Ectodermal cell (in vitro differentiated cells): ENCODE data around the gene COL15A1.

Experiments used
- H3K27ac ChIP-seq: 2 replicates; pipeline ENCODE4 v1.7.0; 2013; ENCODE audit warnings: mild to moderate bottlenecking, low read depth, low read length; ENCODE audit not compliant: insufficient read depth, poor library complexity, severe bottlenecking
- H3K27me3 ChIP-seq: 2 replicates; pipeline ENCODE4 v1.7.0; 2013; ENCODE audit warnings: mild to moderate bottlenecking, low read length; ENCODE audit not compliant: insufficient read depth, control insufficient read depth, poor library complexity, severe bottlenecking
- H3K36me3 ChIP-seq: one replicate; pipeline ENCODE4 v1.7.0; 2013; ENCODE audit warnings: low read length; ENCODE audit not compliant: control insufficient read depth, insufficient read depth
- H3K4me1 ChIP-seq: one replicate; pipeline ENCODE4 v1.7.0; 2013; ENCODE audit warnings: low read length; ENCODE audit not compliant: control insufficient read depth, insufficient read depth
- H3K4me3 ChIP-seq: 2 replicates; pipeline ENCODE4 v1.7.0; 2013; ENCODE audit warnings: low read depth, low read length, control low read depth; ENCODE audit not compliant: insufficient read depth
- H3K9me3 ChIP-seq: 2 replicates; pipeline ENCODE4 v1.7.0; 2013; ENCODE audit warnings: mild to moderate bottlenecking, low read length, moderate library complexity; ENCODE audit not compliant: control insufficient read depth
- WGBS, 2 experiments: methylation state at CpG; one replicate each; pipeline ENCODE4 v1.1.7; 2013; ENCODE audit warnings: missing lambda C conversion rate in 2 of 2; 5-methylcytosine and 5-hydroxymethylcytosine counted together

The COL15A1 gene

DNA sequence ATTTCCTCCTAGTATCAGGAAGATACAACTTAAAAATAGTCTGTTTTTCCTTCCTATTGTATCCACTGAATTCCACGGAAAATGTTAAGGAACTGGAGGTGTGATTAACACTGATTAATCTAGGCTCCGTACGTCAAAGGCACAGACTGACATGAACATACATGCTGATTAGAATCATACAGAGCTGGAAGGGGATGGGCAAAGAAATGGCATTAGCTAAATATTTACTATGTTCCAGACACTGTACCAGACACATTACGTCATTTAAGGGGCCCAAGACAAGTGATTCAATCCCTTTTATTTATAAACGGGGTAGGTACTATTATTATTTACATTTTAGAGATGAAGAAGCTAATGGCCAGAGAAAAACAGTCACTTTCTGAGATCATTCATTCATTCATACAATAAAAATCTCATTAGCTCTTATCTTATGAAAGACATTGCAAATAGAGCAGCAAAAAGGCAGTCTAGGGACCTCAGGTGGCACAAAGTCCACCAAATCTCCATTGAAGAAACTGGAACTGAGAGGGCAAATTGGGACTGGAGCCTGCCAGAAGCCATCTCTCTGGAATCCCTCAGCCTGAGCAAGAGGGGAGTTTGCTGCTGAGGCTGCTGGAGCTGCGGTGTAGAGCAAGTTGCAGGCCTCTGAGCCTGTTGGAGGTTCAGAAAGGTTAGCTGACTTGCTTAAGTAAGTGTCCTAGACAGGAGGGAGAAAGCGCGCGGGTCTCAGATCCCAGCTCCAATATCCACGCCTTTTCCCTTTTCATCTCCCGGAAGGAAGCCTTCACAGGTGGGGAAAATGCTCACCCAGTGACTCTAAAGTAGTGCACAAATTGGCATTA, 159.6 kb downstream of the COL15A1 start:
- WGBS, 2 experiments = 80% methylated on average over 9 to 11 of the region's 11 CpGs
- Histone ChIP-seq H3K4me3 (no peak overlapping the region), H3K27me3 (peaks cover 5% of the 10 kb centered on the region), H3K4me1 (peaks cover 24% of the 10 kb centered on the region), H3K27ac (no peak overlapping the region), H3K9me3 (no peaks in the 10 kb centered on the region), H3K36me3 (no peaks in the 10 kb centered on the region)

DNA sequence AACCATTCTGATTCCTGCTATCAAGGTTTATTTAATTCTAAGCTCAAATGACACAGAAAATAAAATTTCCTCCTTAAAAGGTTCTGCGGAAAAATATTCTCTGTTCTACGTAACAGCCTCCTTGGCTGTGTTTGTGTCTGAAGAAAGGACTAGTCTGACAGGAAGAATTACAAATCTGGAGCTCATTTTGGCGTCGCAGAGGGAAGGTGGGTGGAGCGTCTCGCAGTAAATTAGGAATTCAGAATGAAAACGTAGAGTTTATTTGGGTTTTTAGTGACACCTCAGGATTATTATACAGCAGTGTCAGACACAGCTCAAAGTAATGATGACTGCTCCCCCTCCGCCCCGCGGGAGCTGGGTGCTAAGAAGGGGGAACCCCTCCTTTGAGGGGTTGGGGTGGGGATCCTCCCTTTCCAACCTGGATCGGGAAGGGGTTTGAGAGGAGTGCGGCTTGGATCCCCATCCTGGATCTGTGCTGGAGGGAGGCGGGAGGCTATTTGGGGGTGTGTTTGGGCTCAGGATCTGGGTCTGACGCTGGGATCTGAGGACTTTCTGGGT, 160.3 kb downstream of the COL15A1 start:
- Histone ChIP-seq H3K9me3 (no peaks in the 10 kb centered on the region), H3K27ac (no peak overlapping the region), H3K4me1 (peaks cover 24% of the 10 kb centered on the region), H3K4me3 (peak overlapping the region; percentile 29), H3K36me3 (no peaks in the 10 kb centered on the region), H3K27me3 (peaks cover 5% of the 10 kb centered on the region)
- 27 to 33% methylated on average over 14 of the region's 14 CpGs for WGBS, 2 experiments

DNA sequence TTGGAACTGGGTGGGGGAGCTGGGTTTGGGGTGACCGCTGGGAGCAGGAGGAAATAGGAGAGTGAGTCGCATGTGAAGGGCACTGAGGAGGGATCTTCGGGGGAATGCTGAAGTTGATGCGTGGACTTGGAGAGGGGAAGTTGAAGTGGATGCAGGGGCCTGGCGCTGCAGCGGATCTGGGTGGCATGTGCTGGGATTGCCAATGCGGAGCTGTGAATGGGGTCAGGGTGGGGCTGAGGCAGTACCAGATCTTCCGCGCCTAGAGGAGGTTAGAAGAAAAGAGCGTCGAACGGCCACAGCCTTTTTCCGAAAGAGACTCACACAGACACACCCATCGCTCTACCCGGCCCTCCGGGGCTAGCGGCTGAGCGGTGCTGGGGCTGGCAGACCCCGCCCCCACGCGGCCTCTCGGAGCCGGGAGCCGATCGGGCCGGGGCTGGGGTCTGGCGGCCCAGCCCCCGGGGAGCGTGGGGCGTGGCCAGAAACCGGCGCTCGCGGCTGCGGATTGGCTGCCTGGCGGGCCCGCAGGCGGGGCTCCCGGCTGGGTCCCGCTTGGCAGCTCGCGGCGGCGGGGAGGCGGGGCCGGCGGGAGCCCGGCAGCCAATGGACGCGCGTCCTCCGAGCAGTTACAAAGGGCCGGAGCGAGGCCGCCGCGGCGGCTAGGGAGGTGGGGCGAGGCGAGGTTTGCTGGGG, 160.9 kb downstream of the COL15A1 start, which contains the start of gene TGFBR1:
TGFBR1 (plus strand) TSS at position 655 of the 693 bp plus-strand sequence. CDS start 93 bp downstream, outside the sequence.
- H3K27ac ChIP-seq = peak within 1 kb of the TSS; percentile 67
- WGBS, 2 experiments = 0 to 1% methylated on average over 60 of the region's 60 CpGs
- no peaks in the 10 kb centered on the region for H3K36me3 ChIP-seq
- H3K4me3 ChIP-seq = peak within 1 kb of the TSS; percentile 75
- peaks cover 5% of the 10 kb centered on the region for H3K27me3 ChIP-seq
- no peaks in the 10 kb centered on the region for H3K9me3 ChIP-seq
- H3K4me1 ChIP-seq = peaks cover 24% of the 10 kb centered on the region

DNA sequence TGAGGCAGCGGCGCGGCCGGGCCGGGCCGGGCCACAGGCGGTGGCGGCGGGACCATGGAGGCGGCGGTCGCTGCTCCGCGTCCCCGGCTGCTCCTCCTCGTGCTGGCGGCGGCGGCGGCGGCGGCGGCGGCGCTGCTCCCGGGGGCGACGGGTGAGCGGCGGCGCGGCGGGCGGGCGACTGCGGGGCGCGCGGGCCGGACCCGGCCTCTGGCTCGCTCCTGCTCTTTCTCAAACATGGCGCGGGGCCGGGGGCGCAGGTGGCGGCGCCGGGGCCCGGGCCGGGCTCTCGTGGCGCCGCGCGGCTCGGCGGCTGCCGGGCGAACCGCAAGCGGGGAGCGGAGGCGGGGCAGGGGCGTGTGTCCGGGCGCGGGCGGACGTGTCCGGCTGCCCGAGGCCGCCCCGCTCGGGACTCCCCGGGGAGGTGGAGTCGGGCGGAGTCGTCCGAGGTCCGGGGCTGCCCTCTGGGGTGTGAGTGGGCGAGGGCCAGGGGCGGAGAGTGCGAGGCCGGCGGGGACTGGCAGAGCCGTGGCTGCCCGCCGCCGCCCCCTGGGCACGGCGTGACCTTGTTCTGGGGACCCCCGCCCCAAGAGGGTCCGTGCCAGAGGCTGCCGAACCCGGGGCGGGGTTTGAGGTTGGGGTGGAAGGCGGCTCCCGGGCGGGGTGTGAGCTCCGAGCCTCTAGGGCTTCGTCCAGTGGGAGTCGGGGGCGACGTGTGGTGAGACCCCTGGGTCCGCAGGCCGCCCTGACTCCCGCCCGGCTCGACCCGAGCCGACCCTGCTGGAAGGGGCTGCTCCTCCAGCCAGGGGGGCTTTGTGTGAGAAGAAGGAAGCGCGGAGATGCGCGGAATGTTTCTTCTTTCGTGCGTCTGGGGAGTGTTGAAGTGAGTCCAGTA, 161.7 kb downstream of the COL15A1 start:
- H3K27me3 ChIP-seq = peaks cover 5% of the 10 kb centered on the region
- peaks cover 24% of the 10 kb centered on the region for H3K4me1 ChIP-seq
- H3K36me3 ChIP-seq = no peaks in the 10 kb centered on the region
- peak overlapping the region; percentile 75 for H3K4me3 ChIP-seq
- WGBS, 2 experiments = 0 to 1% methylated on average over 118 of the region's 118 CpGs
- peak overlapping the region; percentile 67 for H3K27ac ChIP-seq
- no peaks in the 10 kb centered on the region for H3K9me3 ChIP-seq

DNA sequence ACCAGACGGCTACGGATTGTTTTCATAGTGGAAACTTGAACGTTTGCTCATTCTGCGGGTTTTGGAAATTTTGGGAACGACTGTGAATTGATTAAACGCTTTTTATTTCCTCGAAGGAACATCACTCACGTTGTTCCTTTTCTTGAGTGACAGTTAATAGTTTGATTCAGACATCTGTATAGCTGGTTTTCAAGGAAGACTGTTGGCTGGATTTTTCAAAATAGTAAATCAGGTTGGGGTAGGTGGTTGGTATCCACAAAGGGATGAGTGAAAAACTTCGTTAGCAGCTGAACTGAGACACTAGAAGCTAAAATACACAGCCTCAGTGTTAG, 162.3 kb downstream of the COL15A1 start:
- H3K36me3 ChIP-seq = no peaks in the 10 kb centered on the region
- H3K9me3 ChIP-seq = no peaks in the 10 kb centered on the region
- WGBS, 2 experiments = 4 to 6% methylated on average over 9 of the region's 9 CpGs
- H3K27me3 ChIP-seq = peaks cover 5% of the 10 kb centered on the region
- peaks cover 24% of the 10 kb centered on the region for H3K4me1 ChIP-seq
- H3K27ac ChIP-seq = peak overlapping the region; percentile 67
- H3K4me3 ChIP-seq = peak overlapping the region; percentile 75

DNA sequence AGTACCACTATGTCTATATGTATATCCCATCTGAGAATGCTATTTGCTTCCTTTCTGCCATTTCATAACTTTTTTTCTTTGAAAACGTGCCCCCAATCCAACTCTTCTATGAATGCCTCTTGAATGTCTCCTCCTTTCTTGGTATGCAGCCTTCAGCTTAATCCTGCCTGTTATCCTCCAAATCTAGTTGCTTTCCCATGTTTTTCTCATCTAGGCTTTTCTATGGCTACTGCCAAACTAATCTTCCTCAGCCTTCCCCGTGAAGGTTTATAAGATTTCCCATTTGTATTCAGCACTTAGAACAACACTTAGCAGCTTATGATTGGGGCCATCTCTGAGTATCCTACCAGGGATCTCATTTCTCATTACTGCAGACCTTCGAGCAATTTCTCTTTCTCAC, 163.7 kb downstream of the COL15A1 start:
- peaks cover 34% of the 10 kb centered on the region for H3K4me1 ChIP-seq
- no peaks in the 10 kb centered on the region for H3K36me3 ChIP-seq
- H3K27me3 ChIP-seq = peaks cover 5% of the 10 kb centered on the region
- H3K9me3 ChIP-seq = no peaks in the 10 kb centered on the region
- no peak overlapping the region for H3K27ac ChIP-seq
- no peak overlapping the region for H3K4me3 ChIP-seq
- 67 to 74% methylated on average over 3 of the region's 3 CpGs for WGBS, 2 experiments

DNA sequence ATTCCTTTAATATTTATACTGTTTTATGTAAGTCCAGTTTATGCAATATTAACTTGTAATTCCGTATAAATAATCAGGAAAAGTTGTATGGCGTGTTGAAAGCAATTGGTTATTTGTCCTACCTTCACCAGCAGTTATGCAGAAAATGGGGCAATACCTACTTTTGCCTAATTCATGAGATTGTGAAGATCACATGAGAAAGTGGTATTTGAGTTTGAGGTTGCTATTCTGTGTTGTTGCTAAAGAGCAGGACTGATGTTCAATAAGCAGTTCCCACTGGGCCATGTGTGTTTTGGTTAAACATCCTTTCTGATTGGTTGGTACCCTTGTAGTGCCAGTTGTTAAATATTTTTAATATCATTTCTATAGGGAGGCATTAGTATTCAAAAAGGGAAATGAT, 164.4 kb downstream of the COL15A1 start:
- H3K36me3 ChIP-seq = no peaks in the 10 kb centered on the region
- no peaks in the 10 kb centered on the region for H3K9me3 ChIP-seq
- peaks cover 5% of the 10 kb centered on the region for H3K27me3 ChIP-seq
- H3K4me1 ChIP-seq = peaks cover 39% of the 10 kb centered on the region
- WGBS, 2 experiments = 92 to 97% methylated on average over 2 of the region's 2 CpGs
- H3K27ac ChIP-seq = no peak overlapping the region
- no peak overlapping the region for H3K4me3 ChIP-seq

DNA sequence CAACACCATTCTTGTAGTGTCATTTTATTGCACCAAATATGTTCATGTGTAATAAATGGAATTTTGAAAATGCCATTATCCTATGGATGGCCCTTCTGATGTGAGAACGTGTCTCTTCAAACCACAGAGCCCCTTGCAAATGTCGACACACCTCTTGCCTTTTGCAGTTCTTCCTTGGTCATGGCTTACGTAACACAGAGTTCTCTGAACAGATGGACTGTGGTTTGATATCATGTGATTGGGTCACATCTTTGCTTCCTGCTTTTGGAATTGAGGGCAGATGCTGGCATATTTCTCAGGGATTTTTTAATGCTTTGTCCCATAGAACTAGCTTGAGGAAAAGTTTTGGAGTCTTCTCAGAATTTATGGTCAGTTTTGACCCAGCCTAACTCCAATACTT, 165.8 kb downstream of the COL15A1 start:
- Histone ChIP-seq H3K27ac (no peak overlapping the region), H3K4me1 (peaks cover 35% of the 10 kb centered on the region), H3K4me3 (no peak overlapping the region), H3K36me3 (no peaks in the 10 kb centered on the region), H3K27me3 (no peaks in the 10 kb centered on the region), H3K9me3 (no peaks in the 10 kb centered on the region)
- WGBS, 2 experiments = 93 to 96% methylated on average over 3 of the region's 3 CpGs

DNA sequence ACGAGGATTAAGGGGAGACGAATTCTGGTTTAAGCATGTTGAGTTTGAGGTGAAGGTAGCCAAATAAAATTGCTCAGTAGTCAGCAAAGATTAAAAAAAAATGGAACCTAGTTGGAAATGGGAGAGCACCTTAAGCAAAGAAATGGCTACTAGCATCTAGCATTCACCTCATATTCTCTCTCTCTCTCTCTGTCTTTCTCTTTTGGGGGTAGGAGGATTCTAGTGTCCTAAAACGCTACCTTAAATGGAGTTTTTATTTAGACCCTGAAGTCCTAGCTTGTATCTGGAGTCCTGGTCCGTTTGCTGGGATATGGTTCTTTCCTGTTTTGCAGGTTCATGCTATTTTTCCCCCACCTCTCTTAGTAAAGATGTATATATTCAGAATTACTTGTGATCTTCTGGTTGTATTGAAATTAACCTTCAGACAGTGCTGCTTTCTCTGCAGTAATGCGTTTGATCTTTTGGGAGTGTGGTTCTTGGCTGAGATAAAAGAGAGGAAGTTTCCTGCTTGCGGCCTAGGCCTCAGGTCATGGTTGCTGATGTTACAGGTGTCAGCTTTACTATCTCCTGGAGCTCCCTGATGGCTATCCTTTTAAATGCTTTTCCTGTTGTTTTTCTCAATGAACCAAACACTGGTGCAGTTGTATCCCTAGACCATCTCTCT, 169.2 kb downstream of the COL15A1 start:
- H3K27ac ChIP-seq = no peak overlapping the region
- H3K36me3 ChIP-seq = no peaks in the 10 kb centered on the region
- 75 to 76% methylated on average over 6 of the region's 6 CpGs for WGBS, 2 experiments
- H3K27me3 ChIP-seq = no peaks in the 10 kb centered on the region
- no peaks in the 10 kb centered on the region for H3K9me3 ChIP-seq
- peaks cover 29% of the 10 kb centered on the region for H3K4me1 ChIP-seq
- no peak overlapping the region for H3K4me3 ChIP-seq
